Astrocyte of the spinal cord (primary cell): ENCODE data around the gene EID2B.

Experiments
- DNase-seq: peaks from one replicate; pipeline ENCODE4 v3.0.0; 2011; ENCODE audit warnings: low read depth, low spot score
- H3K4me3 ChIP-seq: 2 replicates; pipeline ENCODE4 v1.5.1; 2011; ENCODE audit warnings: low read depth, mild to moderate bottlenecking, low read length, moderate library complexity
- in situ Hi-C: cut with HindIII; loops from 2 replicates; pipeline ENCODE4 v1.10.0; 2017; ENCODE audit warnings: low sequenced_read_pairs
- TF ChIP-seq, protein P1 (sequence below): IDR thresholded peaks from 2 replicates; pipeline ENCODE4 v1.5.1; 2012; ENCODE audit warnings: low read depth, mild to moderate bottlenecking, low read length, inconsistent platforms

EID2B gene

GRCh38 chr19:39520541-39521484 lies 11.8 kb downstream of the EID2B start:
- no peak overlapping the region for H3K4me3 ChIP-seq
- in situ Hi-C loops: no loop called here

GRCh38 chr19:39518975-39519374 lies 13.7 kb downstream of the EID2B start:
- in situ Hi-C loops: no loop called here
- TF ChIP-seq, protein P1, sequence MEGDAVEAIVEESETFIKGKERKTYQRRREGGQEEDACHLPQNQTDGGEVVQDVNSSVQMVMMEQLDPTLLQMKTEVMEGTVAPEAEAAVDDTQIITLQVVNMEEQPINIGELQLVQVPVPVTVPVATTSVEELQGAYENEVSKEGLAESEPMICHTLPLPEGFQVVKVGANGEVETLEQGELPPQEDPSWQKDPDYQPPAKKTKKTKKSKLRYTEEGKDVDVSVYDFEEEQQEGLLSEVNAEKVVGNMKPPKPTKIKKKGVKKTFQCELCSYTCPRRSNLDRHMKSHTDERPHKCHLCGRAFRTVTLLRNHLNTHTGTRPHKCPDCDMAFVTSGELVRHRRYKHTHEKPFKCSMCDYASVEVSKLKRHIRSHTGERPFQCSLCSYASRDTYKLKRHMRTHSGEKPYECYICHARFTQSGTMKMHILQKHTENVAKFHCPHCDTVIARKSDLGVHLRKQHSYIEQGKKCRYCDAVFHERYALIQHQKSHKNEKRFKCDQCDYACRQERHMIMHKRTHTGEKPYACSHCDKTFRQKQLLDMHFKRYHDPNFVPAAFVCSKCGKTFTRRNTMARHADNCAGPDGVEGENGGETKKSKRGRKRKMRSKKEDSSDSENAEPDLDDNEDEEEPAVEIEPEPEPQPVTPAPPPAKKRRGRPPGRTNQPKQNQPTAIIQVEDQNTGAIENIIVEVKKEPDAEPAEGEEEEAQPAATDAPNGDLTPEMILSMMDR: no peak
- no peak overlapping the region for H3K4me3 ChIP-seq
- DNase-seq: no peak

More at GRCh38 chr19:39520541-39521484, 11.8 kb downstream of the EID2B start:
- TF ChIP-seq, protein P1: no peak
- no peak for DNase-seq

DNA sequence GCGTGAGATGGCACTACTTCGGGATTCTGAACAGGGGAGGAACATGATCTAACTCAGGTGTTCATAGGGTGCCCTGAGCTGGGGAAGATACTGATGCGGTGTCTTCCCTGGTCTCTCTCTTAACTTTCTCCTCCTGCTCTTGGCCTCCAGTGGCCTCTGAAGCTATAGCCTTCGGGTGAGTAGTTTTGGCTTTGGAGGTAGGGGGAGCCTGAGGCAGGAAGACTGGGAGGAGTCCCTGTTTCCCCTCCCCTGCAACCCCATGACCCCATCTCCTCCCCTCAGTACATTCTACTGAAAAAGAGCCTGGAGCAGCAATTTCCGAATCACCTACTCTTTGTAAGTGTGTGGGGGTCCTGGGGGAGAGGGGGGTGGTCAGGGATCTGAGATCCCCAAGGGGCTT lies 14.2 kb downstream of the EID2B start:
- in situ Hi-C loops: no loop called here
- no peak overlapping the region for H3K4me3 ChIP-seq
- TF ChIP-seq, protein P1: no peak
- DNase-seq: no peak

DNA sequence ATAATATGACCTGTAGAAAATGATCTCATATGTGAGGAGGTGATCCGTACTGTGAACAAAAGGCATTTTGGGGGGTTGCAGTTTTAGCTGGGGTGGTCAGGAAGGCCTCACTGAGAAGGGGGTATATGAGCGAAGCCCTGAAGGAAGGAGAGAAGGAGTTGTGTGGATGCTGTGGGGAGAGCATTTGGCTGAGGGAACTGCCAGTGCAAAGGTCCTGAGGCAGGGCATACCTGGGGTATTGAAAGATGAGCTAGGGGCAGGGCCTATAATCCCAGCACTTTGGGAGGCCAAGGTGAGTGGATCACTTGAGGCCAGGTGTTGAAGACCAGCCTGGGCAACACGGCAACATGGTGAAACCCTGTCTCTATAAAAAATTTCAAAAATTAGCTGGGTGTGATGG lies 15.2 kb downstream of the EID2B start:
- H3K4me3 ChIP-seq: no peak overlapping the region
- in situ Hi-C loops: no loop called here
- DNase-seq: no peak
- TF ChIP-seq, protein P1: no peak

DNA sequence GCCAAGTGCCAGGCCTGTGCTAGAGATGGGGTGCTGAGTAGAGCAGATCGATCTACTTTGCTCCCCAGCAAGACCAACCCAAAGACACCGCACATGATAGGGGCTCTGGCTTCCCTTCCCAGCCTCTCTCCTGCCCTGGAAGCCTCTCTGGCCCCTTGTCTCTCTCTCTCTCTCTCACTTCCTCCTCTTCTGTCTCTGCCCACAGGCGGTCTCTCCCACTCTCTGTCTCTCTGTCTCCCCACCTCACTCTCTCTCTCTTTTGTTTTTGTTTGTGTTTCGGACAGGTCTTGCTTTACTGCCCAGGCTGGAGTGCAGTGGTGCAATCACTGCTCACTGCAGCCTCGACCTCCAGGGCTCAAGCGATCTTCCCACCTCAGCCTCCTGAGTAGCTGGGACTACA lies 16.4 kb downstream of the EID2B start:
- in situ Hi-C loops: no loop called here
- TF ChIP-seq, protein P1: no peak
- DNase-seq: no peak

GRCh38 chr19:39515551-39516191 lies 17.0 kb downstream of the EID2B start:
- no peak for DNase-seq
- TF ChIP-seq, protein P1: no peak
- no peak overlapping the region for H3K4me3 ChIP-seq
- in situ Hi-C loops: no loop called here

More for the DNA sequence above, 16.4 kb downstream of the EID2B start:
- no peak overlapping the region for H3K4me3 ChIP-seq
